HTR-8/SVneo (cell line): ENCODE measurements around the gene SKP1.
"Not testable (repeated sequence)": the region's sequence is repeated elsewhere in the genome, so short reads cannot be mapped to it uniquely, and the experiment has no call there.

Source experiments
- DNase-seq: peaks from one replicate; pipeline ENCODE4 v3.0.0; 2011; ENCODE audit warnings: low spot score, mixed read lengths; ENCODE audit not compliant: insufficient read length
- FAIRE-seq: peaks from 2 replicates; lab custom pipeline; 2011; peaks lifted over from hg19 to GRCh38; lab: Jason Lieb, UNC

SKP1 gene

DNA sequence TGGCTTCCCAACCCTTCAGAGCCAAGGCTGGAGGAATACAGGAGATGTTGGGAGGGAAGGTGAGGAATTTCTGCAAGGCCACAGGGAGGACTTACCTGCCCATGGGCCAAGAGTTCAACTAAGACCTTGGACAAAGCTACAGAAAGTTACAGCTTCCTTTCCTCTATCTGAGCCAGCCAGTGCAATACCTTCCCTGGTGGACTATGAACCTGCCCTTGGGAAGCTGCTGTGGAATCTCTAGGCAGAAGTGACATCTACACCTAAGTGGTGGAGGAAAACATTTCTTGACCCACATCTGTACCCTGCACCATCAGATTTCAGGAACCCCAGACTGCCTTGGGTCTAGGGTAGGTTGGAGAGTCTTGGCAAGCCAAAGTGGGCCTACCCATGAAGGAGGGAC is 6.7 kb upstream of the SKP1 start:
- DNase-seq (no peak), FAIRE-seq (no peak)

- no peak for DNase-seq
- FAIRE-seq, result no peak
Measured at GRCh38 chr5:134178096-134178419, 1.3 kb upstream of the SKP1 start.

- FAIRE-seq, result no peak
- DNase-seq, result no peak
Measured at GRCh38 chr5:134177369-134178095, 782 bp upstream of the SKP1 start.

GRCh38 chr5:134175921-134176510 is 734 bp downstream of the SKP1 start:
- DNase-seq (no peak), FAIRE-seq (no peak)

DNA sequence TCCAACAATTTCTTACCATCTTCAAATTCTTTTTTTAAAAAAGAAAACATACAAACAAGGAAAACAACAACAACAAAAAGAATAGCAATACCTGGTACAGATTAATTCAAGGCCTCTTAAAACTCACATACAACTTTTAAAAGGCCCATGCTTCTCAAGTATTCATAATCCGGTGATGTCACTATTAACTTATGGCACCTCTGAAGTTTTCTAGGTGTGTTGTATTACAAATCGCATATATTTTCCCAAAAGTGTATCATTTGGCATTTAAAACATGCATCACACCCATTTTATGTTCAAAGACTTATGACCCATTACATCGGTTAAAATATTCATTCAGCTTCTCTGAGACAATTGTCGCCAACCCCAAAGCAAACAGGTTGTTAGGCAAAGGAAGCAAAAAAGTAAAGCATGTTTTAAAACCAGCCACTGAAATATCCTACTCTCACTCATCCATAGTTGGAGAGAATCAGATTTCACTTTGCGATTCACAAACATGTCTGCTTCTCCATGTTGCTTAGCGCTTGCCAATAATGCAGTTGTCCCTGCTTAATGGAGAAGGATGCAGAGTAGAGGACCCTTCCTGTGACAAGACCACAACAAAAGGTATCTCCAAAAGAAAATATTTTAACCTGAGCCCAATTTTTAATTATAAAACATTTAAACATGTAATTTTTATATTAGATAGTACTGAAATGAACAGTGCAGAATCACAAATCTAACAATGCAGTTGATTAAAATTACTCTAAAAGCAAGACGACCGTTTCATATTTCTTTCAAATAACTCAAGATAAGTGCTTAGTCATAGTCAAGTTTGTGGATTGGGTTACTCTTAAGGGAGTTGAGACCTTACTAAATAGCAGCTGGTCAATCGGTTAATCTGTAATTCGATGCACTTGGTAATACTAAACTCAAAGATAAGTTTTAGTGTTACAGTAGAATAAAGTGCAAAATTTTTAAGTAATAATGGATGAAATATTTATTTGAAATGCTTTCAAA is 1.6 kb downstream of the SKP1 start:
- no peak for DNase-seq
- FAIRE-seq, result no peak

DNA sequence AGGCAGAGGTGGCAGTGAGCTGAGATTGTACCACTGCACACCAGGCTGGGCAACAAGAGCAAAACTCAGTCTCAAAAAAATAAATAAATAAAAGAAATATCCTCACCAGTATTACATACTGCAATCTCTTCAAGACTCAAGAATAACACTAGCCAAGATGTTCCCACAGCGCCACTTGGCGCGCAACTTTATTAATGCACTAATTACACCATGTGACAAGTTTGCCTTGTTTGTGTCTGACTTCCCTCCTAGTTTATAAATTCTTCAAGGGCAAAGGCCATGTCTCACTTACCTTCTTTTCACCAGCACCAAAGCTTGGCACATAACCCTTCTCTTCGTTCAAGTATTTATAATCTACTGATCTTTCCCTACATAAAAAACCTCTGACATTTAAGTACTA is 4.8 kb downstream of the SKP1 start:
- FAIRE-seq (no peak), DNase-seq (no peak)

DNA sequence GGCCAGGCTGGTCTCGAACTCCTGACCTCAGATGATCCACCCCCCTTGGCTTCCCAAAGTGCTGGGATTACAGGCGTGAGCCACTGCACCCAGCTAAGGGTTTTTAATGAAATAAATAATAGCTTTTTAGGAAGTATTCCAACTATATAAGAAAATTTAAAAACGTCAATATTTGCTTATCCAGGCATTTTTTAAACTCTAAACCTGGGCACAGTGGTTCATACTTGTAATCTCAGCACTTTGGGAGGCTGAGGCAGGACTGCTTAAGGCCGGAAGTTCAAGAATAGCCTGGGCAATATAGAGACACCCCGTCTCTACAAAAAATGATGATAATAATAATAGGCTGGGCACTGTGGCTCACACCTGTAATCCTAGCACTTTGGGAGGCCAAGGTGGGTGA is 14.2 kb downstream of the SKP1 start:
- no peak for DNase-seq
- no peak for FAIRE-seq

DNA sequence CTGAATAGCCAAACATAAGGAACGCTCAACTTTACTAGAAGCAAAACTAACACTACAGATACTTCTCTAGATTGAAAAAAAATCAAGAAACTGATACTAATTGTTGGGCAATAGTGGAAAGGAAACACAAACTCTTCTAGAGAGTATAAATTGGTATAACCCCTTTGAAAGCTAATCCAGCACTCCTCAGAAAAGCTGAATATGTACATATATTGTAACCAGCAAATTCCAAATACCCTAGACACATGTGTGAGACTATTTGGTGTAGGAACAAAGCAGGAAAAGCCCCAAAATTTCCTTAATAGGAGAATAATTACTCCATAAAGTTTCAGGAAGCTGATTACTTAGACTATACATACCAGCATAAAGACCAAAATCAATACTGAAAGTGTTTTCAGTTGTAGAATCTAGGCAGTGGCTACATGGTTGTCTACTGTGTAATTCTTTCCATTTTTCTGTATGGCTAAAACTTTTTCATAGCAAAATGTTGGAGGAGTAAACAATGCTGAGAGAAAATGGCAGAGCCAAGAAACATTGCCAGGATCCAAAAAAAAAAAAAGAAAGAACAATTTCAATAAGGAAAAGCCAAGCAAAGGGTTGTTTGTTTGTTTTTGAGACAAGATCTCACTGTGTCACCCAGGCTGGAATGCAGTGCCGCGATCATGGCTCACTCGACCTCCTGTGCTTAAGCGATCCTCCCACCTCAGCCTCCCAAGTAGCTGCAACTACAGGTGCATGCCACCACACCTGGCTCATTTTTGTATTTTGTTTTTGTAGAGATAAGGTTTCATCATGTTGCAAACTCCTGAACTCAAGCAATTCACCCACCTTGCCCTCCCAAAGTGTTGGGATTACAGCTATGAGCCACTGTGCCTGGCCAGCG is 15.0 kb downstream of the SKP1 start:
- no peak for DNase-seq
- FAIRE-seq, result no peak

- DNase-seq (no peak), FAIRE-seq (no peak)
Measured at GRCh38 chr5:134153657-134154056, 23.1 kb downstream of the SKP1 start.

DNA sequence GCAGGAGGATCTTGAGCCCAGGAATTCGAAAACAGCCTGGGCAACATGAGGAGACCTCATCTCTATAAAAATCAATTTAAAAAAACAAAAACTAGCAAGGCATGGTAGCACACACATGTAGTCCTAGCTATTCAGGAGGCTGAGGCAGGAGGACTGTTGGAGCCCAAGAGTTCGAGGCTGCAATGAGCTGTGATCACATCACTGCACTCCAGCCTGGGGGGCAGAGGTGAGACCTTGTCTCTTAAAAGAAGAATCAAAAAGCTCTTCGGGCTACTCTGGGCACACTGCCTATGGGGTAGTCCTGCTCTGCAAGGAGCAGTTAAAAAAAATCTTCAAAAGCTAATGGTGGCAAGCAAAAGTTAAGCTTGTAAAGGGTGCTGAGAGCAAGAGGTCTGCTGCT is 23.5 kb downstream of the SKP1 start:
- DNase-seq, result no peak
- FAIRE-seq, result no peak

DNA sequence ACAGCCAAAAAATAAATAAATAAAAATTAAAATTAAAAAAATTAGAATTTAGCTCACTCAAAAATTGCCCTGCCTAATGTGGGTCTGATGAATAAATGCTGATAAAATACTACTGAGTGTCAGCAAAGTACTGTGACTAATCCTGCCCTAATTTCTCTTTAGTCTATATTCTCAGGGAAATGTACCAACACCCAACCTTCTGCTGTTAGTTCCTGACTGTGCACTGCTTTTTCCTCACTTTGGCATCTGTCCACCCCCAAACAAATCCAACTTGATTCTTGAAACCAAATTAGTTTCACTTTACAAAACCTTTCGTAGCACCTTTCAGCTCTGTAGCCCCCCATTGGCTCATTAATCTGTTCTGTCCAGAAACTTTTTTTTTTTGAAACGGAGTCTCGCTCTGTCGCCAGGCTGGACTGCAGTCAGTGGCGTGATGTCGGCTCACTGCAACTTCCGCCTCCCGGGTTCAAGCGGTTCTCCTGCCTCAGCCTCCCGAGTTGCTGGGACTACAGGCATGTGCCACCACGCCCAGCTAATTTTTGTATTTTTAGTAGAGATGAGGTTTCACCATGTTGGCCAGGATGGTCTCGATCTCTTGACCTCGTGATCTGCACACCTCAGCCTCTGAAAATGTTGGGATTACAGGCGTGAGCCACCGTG is 24.4 kb downstream of the SKP1 start:
- FAIRE-seq, DNase-seq: not testable (repeated sequence)

GRCh38 chr5:134151723-134152122 is 25.0 kb downstream of the SKP1 start:
- no peak for FAIRE-seq
- no peak for DNase-seq

DNA sequence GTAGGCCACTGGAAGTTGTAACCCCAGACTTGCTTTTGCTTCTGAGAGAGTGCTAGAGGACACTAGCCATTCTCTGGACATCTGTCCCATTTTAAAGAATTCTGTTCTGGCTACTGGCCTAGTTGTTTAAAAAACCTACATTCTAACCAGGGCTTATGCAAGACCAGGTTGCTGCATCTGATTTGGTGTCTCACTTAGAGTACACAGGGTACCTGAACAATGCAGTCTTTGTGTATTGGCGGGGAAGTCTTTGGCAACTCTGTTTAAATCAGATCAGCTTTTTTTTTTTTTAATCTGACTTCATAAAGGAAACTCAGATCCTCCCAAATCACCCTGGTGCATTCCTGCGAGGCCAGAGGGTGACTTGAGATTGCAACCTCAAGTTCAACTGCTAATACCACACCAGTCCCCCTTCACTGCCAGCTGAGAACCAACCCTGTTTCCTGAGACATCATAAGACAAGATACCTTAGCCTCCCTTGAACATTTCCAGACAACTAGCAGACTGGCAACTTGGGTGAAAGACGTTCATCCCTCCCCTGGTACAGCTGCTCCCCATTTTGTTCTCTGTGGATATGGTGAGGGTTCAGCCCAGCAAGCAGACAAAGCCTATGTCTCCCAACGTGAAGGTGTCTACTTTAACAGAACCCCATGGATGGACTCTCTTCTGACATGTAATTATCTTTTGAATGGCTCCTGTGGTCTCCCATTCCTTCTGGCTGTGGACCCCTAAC is 27.0 kb downstream of the SKP1 start:
- DNase-seq (no peak), FAIRE-seq (no peak)

- FAIRE-seq (no peak), DNase-seq (no peak)
Measured at GRCh38 chr5:134148986-134149539, 27.7 kb downstream of the SKP1 start.

GRCh38 chr5:134148316-134148715 is 28.4 kb downstream of the SKP1 start:
- FAIRE-seq (no peak), DNase-seq (no peak)

GRCh38 chr5:134146651-134147518 is 29.9 kb downstream of the SKP1 start:
- no peak for FAIRE-seq
- DNase-seq, result no peak

DNA sequence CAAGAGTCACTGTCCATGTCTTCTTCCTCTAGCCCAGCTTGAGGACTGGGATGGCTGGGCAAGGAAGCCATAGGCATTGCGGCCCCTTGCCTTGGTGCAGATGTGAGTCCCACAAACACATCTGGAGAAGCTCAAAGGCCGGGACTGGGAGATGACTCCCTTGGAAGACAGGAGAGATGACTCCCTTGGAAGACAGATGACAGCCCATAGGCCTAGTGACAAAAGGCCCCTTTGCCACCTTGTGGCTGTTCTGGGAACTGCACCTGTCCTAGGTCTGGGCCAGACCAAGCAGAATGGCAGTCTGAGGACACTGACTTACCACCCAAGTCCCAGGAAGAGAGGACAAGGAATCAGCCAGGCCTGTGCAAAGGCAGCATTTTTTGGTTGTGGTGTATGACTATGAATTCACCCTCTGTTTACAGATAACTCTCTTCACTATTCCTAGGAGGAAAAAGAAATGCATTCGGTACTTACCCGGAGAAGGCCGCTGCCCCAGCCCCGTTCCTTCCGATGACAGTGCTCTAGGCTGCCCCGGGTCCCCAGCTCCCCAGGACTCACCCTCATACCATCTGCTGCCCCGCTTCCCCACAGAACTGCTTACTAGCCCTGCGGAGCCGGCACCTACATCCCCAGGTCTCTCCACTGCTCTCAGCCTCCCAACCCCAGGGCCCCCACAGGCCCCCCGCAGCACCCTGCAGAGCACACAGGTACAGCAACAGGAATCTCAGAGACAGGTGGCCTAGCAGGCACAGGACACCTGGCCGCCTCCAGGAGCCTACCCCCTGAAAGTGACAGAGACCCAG is 30.8 kb downstream of the SKP1 start:
- DNase-seq (peak; percentile 78), FAIRE-seq (peak; percentile 68)
